Hepatocyte (in vitro differentiated cells): ENCODE measurements around the gene STKLD1. TPM values are rescaled to one million over a fixed set of nuclear protein-coding genes. Genes with fewer than 3 reads are reported as not detected.

Experiments
- DNase-seq: peaks from one replicate; pipeline ENCODE4 v3.0.0-alpha.2; 2016; ENCODE audit warnings: low spot score
- H2AFZ ChIP-seq: fragments of 200-600 bp; sonication (generic); 2 replicates; pipeline ENCODE4 v1.6.0; 2016; ENCODE audit warnings: antibody characterized with exemption, mild to moderate bottlenecking
- H3K27ac ChIP-seq: fragments of 200-600 bp; sonication (generic); 2 replicates; pipeline ENCODE4 v1.5.1; 2016; ENCODE audit warnings: mild to moderate bottlenecking
- H3K27me3 ChIP-seq: fragments of 200-600 bp; sonication (generic); 2 replicates; pipeline ENCODE4 v1.6.1; 2016
- H3K36me3 ChIP-seq: fragments of 200-600 bp; sonication (generic); replicated peaks from 2 replicates; pipeline ENCODE4 v1.5.1; 2016; ENCODE audit warnings: low read depth; ENCODE audit not compliant: insufficient read depth
- H3K4me1 ChIP-seq: fragments of 200-600 bp; sonication (generic); 2 replicates; pipeline ENCODE4 v1.5.1; 2016; ENCODE audit warnings: mild to moderate bottlenecking, moderate library complexity; ENCODE audit not compliant: insufficient read depth
- H3K4me2 ChIP-seq: fragments of 200-600 bp; sonication (generic); 2 replicates; pipeline ENCODE4 v1.6.0; 2016
- H3K4me3 ChIP-seq: fragments of 200-600 bp; sonication (generic); 2 replicates; pipeline ENCODE4 v1.5.1; 2016; ENCODE audit warnings: mild to moderate bottlenecking
- H3K79me2 ChIP-seq: fragments of 200-600 bp; sonication (generic); 2 replicates; pipeline ENCODE4 v1.6.0; 2017; ENCODE audit warnings: mild to moderate bottlenecking
- H3K9me2 ChIP-seq: fragments of 200-600 bp; sonication (generic); replicated peaks from 2 replicates; pipeline ENCODE4 v1.6.0; 2017; ENCODE audit warnings: mild to moderate bottlenecking; ENCODE audit not compliant: insufficient read depth
- H3K9me3 ChIP-seq: fragments of 200-600 bp; sonication (generic); 2 replicates; pipeline ENCODE4 v1.5.1; 2016; ENCODE audit warnings: low read depth, mild to moderate bottlenecking
- H4K20me1 ChIP-seq: fragments of 200-600 bp; sonication (generic); 2 replicates; pipeline ENCODE4 v1.6.0; 2016; ENCODE audit warnings: mild to moderate bottlenecking; ENCODE audit not compliant: insufficient read depth, poor library complexity, severe bottlenecking
- EZH2 ChIP-seq: fragments of 200-600 bp; sonication (generic); IDR thresholded peaks from 2 replicates; pipeline ENCODE4 v1.6.1; 2016; ENCODE audit warnings: antibody characterized with exemption, mild to moderate bottlenecking, borderline replicate concordance
- EZH2phosphoT487 ChIP-seq: fragments of 200-600 bp; sonication (generic); IDR thresholded peaks from one replicate; pipeline ENCODE4 v1.6.1; 2018; ENCODE audit warnings: antibody characterized with exemption, mild to moderate bottlenecking, low read depth, moderate library complexity; ENCODE audit not compliant: unreplicated experiment, severe bottlenecking
- WGBS: methylation state at CpG from one replicate; pipeline ENCODE4 v1.1.6; 2016; ENCODE audit warnings: low lambda C conversion rate; ENCODE audit errors: missing lambda C conversion rate; 5-methylcytosine and 5-hydroxymethylcytosine counted together
- polyA plus RNA-seq: library from polyadenylated mRNA; unstranded; fragments of >200 nt; fragmentation: Nextera tagmentation; extraction: Ambion mirVana; gene quantifications from 2 replicates; pipeline ENCODE4 v1.2.1, GENCODE V29; 2016
- total RNA-seq: library from RNA; depleted of rRNA; stranded (reverse); fragments of >200 nt; gene quantifications from 2 replicates; pipeline ENCODE4 v1.2.3, GENCODE V29; 2014
- TF ChIP-seq, protein P1 (sequence below): fragments of 200-600 bp; sonication (generic); IDR thresholded peaks from 2 replicates; pipeline ENCODE4 v1.5.1; 2016; ENCODE audit warnings: antibody characterized with exemption, mild to moderate bottlenecking; ENCODE audit not compliant: poor library complexity

STKLD1 gene
- total and polyA plus RNA-seq, 2 experiments from 2014 or later: 0.10 to 2.5 TPM

DNA sequence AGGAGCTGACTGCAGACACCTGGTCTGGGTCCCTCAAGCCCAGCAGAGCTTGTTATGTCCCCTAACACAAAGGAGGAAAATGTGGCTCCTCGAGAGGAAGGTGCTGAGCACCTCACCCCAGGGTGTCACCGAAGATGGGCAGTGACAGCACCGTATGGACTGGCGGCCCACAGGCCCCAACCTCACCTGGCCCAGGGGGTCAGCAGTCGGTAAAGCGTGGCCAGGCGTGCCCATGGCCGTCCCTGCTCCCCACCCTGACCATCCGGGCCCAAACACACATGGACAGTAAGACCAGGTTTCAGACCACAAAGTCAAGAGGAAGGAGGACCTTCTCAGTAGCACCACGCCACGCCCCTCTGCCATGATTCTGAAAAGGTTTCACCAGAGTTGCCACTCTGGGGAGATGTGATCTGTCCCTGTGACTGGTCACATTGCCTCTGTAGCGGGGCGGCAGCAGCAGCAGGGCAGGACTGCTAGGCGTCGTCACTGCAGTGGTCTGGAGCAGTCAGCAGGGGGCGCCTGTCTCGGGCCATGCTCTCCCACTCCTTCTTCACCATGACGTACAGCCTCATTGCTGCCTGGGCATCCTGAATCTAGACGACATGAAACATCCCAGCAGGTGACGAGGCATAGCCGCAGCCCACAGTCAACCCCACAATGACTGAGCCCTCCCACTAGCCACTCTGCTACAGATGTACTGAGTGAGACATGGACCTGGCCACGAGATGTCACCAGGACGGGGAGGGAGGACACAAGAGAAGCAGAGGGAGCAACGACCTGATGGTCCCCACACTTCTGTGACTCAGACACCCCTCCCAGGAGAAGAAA is 30.5 kb downstream of the STKLD1 start:
- Histone ChIP-seq H4K20me1 (no peaks in the 10 kb centered on the region), H3K9me3 (no peaks in the 10 kb centered on the region), H3K36me3 (no peaks in the 10 kb centered on the region), H3K27me3 (no peaks in the 10 kb centered on the region), H3K4me3 (no peak overlapping the region), H2AFZ (no peak overlapping the region), H3K4me2 (no peak overlapping the region), H3K27ac (no peak overlapping the region), H3K4me1 (no peaks in the 10 kb centered on the region), H3K9me2 (no peaks in the 10 kb centered on the region), H3K79me2 (no peaks in the 10 kb centered on the region)
- peak; percentile 88 for DNase-seq
- TF ChIP-seq, protein P1, sequence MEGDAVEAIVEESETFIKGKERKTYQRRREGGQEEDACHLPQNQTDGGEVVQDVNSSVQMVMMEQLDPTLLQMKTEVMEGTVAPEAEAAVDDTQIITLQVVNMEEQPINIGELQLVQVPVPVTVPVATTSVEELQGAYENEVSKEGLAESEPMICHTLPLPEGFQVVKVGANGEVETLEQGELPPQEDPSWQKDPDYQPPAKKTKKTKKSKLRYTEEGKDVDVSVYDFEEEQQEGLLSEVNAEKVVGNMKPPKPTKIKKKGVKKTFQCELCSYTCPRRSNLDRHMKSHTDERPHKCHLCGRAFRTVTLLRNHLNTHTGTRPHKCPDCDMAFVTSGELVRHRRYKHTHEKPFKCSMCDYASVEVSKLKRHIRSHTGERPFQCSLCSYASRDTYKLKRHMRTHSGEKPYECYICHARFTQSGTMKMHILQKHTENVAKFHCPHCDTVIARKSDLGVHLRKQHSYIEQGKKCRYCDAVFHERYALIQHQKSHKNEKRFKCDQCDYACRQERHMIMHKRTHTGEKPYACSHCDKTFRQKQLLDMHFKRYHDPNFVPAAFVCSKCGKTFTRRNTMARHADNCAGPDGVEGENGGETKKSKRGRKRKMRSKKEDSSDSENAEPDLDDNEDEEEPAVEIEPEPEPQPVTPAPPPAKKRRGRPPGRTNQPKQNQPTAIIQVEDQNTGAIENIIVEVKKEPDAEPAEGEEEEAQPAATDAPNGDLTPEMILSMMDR: peak; percentile 88
- TF ChIP-seq EZH2phosphoT487 (no peak), EZH2 (no peak)
- WGBS: 65% methylated on average over 24 of the region's 24 CpGs

DNA sequence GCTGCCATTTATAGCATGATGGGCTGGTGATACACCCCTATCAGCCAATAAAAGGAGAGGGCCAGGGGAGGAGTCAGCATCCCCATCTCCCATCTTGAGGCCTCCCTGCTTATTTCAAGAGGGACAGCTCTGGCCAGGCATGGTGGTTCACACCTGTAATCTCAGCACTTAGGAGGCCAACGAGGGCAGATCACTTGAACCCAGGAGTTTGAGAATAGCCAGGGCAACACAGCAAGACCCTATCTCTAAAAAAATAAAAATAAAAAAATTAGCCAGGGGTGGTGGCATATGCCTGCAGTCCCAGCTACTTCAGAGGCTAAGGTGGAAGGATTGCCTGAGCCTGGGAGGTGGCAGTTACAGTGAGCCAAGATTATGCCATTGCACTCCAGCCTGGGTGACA is 31.9 kb downstream of the STKLD1 start:
- 100% methylated on average over 1 of the region's 1 CpG for WGBS
- H4K20me1 ChIP-seq: no peaks in the 10 kb centered on the region
- no peaks in the 10 kb centered on the region for H3K27me3 ChIP-seq
- H3K4me1 ChIP-seq: no peaks in the 10 kb centered on the region
- no peaks in the 10 kb centered on the region for H3K9me2 ChIP-seq
- no peak overlapping the region for H3K4me3 ChIP-seq
- peaks cover 2% of the 10 kb centered on the region for H3K79me2 ChIP-seq
- no peak overlapping the region for H2AFZ ChIP-seq
- TF ChIP-seq EZH2: no peak
- TF ChIP-seq, protein P1: no peak
- TF ChIP-seq EZH2phosphoT487: no peak
- no peaks in the 10 kb centered on the region for H3K9me3 ChIP-seq
- no peak overlapping the region for H3K4me2 ChIP-seq
- H3K27ac ChIP-seq: no peak overlapping the region
- no peaks in the 10 kb centered on the region for H3K36me3 ChIP-seq
- DNase-seq: no peak

DNA sequence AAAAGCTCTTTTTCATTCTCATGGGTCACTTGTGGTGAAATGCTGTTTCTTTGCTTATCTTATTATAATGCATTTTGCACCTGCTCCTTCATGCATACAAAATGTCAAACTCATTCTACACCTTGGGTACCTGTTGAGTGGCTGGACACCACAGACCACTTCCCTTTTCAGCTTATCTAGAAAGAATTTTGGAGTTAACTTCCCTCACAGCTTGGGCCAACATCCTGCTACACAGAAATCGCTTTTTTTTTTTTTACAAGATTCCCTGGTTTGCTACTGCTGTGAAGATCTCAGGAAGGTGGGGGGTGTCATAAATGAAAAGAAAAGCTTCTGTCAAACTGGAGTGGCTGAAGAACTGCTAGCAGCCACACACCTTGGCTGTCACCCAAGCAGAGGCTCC is 39.0 kb downstream of the STKLD1 start:
- Histone ChIP-seq H3K4me1 (peaks cover 13% of the 10 kb centered on the region), H4K20me1 (no peaks in the 10 kb centered on the region), H3K4me2 (no peak overlapping the region), H3K79me2 (peaks cover 38% of the 10 kb centered on the region), H3K9me3 (no peaks in the 10 kb centered on the region), H3K9me2 (no peaks in the 10 kb centered on the region), H2AFZ (no peak overlapping the region), H3K4me3 (no peak overlapping the region), H3K36me3 (no peaks in the 10 kb centered on the region), H3K27ac (no peak overlapping the region), H3K27me3 (no peaks in the 10 kb centered on the region)
- 84% methylated on average over 1 of the region's 1 CpG for WGBS
- no peak for DNase-seq
- no peak for TF ChIP-seq EZH2phosphoT487
- TF ChIP-seq, protein P1: no peak
- TF ChIP-seq EZH2: no peak
